Activated CD4-positive, alpha-beta T cell treated with anti-CD3 and anti-CD28 coated beads, Interleukin-2, amount 10 ng/mL, durations not matched to agents 7 days and 5 days (primary cell): ENCODE data around the gene LRRC27. TPM values are rescaled to one million over a fixed set of nuclear protein-coding genes. Genes with fewer than 3 reads are reported as not detected.

ENCODE experiments used
- CTCF ChIA-PET: fragments of 350-600 bp; sonication (Branson Sonifier 250); formaldehyde crosslinking; loops from one replicate; lab custom pipeline; 2021; ENCODE audit warnings: antibody characterized with exemption; lab: Charles Lee
- POLR2A ChIA-PET: fragments of 350-600 bp; sonication (Branson Sonifier 250); formaldehyde crosslinking; loops from one replicate; lab custom pipeline; 2021; ENCODE audit warnings: antibody characterized with exemption; lab: Charles Lee
- DNase-seq: peaks from one replicate; pipeline ENCODE4 v3.0.0-alpha.2; 2020
- H3K27ac Mint-ChIP-seq: one replicate; pipeline ENCODE4 v1.8.0; 2021; ENCODE audit warnings: mild to moderate bottlenecking, moderate library complexity, mixed read lengths
- H3K27me3 Mint-ChIP-seq: one replicate; pipeline ENCODE4 v1.8.0; 2021; ENCODE audit warnings: mixed read lengths
- H3K36me3 Mint-ChIP-seq: one replicate; pipeline ENCODE4 v1.8.0; 2021; ENCODE audit warnings: low read depth, mixed read lengths
- H3K4me1 Mint-ChIP-seq: one replicate; pipeline ENCODE4 v1.8.0; 2021; ENCODE audit warnings: mixed read lengths
- H3K4me3 Mint-ChIP-seq: one replicate; pipeline ENCODE4 v1.8.0; 2021; ENCODE audit warnings: mild to moderate bottlenecking, moderate library complexity, mixed read lengths
- H3K9me3 Mint-ChIP-seq: one replicate; pipeline ENCODE4 v1.8.0; 2021; ENCODE audit warnings: mixed read lengths
- total RNA-seq, 2 experiments: library from RNA; stranded (reverse); gene quantifications; one replicate each; pipeline ENCODE4 v1.2.3, GENCODE V29; 2021

LRRC27 gene
- total RNA-seq, 2 experiments from 2014 or later, result 4.4 to 6.1 TPM

DNA sequence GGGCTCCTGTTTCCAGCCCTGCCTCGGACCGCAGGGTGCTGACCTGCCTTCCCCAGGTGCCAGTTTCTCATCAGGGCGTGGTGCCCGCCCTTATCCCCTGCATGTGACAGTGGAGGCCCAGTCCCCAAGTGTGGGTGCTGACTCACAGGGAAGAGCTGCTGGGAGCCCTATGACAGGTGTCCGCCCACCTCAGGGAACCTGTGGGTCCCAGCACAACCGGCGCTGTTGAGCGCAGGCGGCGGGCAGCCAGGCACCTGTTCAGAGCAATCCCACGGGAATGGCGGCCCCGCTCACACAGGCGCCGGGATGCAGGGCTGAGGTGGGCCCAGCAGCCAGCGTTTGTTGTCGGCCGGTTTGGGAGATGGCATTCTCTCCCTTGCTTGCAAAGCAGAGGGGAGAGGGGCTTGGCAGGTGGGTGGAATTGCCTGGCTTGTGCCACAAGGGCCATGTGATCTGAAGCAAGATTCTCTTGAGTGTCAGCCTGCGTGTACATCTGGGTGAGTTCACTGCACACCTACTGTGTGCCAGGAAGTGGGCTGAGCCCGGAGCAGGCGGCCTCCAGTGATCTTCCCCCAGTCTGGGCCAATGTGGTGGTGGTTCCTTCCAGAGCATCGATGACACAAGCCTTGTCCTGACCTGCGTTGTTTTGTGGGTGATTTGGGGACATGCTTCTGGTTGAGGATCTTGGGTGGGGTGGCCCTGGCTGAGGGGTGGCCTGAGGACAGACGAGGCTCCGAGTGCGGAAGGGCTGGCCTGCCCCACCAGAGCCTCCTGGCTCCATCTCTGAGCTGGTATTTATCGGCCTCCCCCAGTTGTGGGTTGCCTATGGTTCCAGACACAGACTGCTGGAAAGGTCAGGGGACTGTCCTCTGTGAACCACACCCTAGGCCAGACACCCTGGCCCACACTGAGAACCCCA lies 67.4 kb downstream of the LRRC27 start:
- peak overlapping the region; percentile 62 for H3K27ac Mint-ChIP-seq
- no peaks in the 10 kb centered on the region for H3K9me3 Mint-ChIP-seq
- H3K36me3 Mint-ChIP-seq, result no peaks in the 10 kb centered on the region
- ChIA-PET CTCF (interaction anchor here (0.5 to 1.0 kb wide), 2 partner anchors 26 to 35 kb away, joined by 3 read pairs; no protein-coding TSS in a partner anchor), POLR2A (no interaction called here)
- H3K4me1 Mint-ChIP-seq, result peaks cover 10% of the 10 kb centered on the region
- no peaks in the 10 kb centered on the region for H3K27me3 Mint-ChIP-seq
- H3K4me3 Mint-ChIP-seq, result peak overlapping the region; percentile 25
- no peak for DNase-seq

DNA sequence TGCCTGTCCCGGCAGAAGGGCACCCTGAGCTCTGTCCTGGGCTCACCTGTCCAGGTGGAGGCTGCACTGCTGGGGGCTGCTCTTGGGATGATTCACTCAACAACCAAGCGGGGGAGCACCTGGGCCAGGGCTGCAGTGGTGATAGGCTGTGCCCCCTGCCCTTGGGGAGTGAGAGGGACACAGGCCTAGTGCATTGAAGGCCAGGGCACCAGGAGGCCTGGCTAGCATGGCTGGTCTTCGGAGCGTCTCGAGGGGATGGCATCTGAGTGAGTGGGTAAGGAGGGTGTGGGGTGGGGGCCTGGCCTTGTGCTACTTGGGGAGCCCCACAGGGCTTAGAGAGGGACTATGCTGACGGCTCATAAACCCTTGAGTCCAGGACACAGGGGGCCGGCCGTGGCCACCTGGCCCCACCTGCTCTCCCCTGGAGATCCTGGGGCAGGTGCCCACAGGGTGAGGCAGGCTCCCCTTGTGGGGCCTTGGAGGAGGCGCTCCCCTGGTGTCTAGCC lies 68.1 kb downstream of the LRRC27 start:
- CTCF ChIA-PET, result interaction anchor here (0.5 to 1.0 kb wide), 2 partner anchors 26 to 34 kb away, joined by 3 read pairs; no protein-coding TSS in a partner anchor
- Mint-ChIP-seq H3K4me1 (peaks cover 10% of the 10 kb centered on the region), H3K4me3 (no peak overlapping the region), H3K9me3 (no peaks in the 10 kb centered on the region), H3K27ac (no peak overlapping the region), H3K36me3 (no peaks in the 10 kb centered on the region), H3K27me3 (no peaks in the 10 kb centered on the region)
- DNase-seq, result no peak
- POLR2A ChIA-PET, result no interaction called here

DNA sequence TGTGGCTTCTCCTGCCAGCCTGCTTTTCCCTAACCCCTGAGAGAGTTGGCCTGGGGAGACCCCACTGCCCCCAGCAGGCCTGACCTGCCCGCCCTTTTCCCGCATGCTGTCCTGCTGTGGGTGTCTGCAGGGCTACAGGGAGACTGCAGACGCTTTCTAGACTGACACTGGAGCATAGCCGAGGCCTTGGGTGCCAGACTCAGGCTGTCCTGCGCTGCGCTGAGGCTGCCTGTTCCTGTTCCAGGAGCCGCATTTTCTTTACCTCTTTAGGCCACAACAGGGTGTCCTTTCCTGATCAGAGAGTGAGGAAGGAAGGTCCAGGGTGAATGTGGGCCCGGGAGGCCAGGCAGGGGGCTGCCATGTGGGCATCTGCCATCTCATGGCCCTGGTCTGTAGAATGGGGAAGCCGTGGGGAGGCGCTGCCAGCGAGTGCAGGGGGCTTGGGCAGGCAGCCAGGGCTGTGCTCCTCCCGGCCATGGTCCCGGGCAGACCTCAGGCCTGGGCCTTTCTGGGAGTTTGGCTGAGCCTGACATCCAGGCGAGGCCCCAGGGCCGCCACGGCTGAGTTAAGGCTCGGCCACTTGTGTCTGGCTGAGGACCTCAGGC lies 68.7 kb downstream of the LRRC27 start:
- Mint-ChIP-seq H3K4me1 (peaks cover 10% of the 10 kb centered on the region), H3K36me3 (no peaks in the 10 kb centered on the region), H3K4me3 (no peak overlapping the region), H3K27me3 (no peaks in the 10 kb centered on the region), H3K9me3 (no peaks in the 10 kb centered on the region), H3K27ac (no peak overlapping the region)
- DNase-seq, result no peak
- ChIA-PET POLR2A (no interaction called here), CTCF (no interaction called here)

DNA sequence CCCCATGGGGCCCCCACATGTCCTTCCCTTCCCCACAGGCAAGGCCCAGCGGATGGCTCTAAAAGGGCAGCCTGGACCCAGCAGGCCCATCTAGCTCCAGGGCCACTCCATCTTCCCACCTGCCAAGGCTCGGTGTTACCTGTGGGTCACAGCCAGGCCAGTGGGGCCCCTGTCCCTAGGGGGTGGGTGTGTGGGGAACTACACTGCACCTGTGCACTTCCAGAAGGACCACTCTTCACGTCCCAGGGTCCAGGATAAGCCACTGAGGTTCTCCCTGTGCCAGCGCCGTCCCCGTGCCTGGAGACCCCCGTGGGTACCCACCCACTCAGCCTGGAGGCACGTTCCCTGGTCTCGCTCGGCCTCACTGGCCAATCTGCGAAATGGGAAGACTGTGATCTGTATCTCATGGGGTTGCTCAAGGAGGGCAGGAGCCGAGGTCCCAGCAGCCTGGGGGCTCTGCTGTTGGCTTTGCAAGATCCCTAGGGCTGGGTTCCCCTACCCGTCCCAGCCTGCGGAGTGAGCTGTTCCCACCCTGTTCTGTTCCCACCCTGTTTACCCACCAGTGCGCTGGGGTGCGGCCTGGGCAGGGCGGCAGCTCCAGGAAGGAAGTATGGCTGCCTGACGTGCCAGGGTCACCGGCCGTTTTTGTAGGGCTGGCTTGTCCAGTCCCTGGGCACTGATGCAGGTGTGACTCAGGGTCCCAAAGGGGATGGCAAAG lies 69.6 kb downstream of the LRRC27 start:
- CTCF ChIA-PET, result no interaction called here

DNA sequence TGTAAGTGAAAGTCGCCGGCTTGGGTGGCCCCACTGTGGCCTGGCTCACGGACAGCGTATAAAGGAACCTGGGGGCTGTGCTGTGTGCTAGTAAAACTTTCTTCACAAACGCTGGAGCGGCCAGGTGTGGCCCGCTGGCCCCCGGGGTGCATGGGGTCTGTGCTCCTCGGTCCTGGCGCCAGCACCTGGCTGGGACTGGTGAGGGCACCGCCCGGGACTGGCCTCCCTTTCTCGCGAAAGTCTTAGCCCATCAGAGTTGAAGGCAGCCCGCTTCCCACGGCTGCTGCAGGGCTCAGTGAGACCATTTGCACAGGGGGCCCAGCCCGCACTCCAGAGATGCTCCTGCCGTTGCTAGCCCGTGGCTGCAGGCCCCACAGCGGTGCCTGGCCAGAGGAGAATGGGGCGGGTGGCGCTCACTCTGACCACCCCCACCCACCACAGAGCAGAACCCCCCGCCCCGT lies 70.8 kb downstream of the LRRC27 start:
- Mint-ChIP-seq H3K4me3 (no peak overlapping the region), H3K4me1 (peaks cover 11% of the 10 kb centered on the region), H3K36me3 (peaks cover 3% of the 10 kb centered on the region), H3K27me3 (no peaks in the 10 kb centered on the region), H3K27ac (no peak overlapping the region), H3K9me3 (no peaks in the 10 kb centered on the region)
- CTCF ChIA-PET, result no interaction called here
- DNase-seq, result no peak
- POLR2A ChIA-PET, result no interaction called here

More for the DNA sequence above, 69.6 kb downstream of the LRRC27 start:
- H3K27ac Mint-ChIP-seq, result no peak overlapping the region
- H3K36me3 Mint-ChIP-seq, result peaks cover 2% of the 10 kb centered on the region
- no peaks in the 10 kb centered on the region for H3K9me3 Mint-ChIP-seq
- H3K4me3 Mint-ChIP-seq, result no peak overlapping the region
- peaks cover 10% of the 10 kb centered on the region for H3K4me1 Mint-ChIP-seq
- DNase-seq, result no peak
- H3K27me3 Mint-ChIP-seq, result no peaks in the 10 kb centered on the region
- POLR2A ChIA-PET, result no interaction called here

DNA sequence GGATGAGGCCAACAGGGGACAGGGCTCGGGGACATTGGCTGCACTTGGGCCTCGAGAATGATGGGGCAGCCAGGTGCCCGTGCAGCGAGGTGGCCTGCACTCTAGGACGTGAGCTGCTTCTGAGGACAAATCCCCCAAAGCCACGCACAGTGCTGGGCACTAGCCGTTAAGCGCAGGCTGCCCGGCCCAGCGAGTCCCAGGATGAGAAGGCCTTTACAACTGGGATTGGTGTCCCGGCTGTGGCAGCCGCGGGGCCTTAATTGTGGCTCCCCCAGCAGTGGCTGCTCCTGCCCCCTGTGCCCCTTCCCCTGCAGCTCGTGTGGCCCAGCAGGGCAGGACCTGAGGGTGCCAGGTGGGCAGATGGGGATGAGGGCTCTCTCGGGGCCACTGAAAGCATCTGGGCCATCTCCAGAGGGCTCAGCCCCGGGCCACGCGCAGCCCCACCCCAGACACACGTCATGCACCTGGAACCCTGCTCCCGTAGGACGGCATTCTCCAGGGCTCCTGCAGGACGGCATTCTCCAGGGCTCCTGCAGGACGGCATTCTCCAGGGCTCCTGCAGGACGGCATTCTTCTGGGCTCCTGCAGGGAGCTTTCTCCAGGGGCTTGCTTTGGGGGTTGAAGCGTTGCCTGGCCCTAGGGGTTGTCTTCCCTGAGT lies 71.6 kb downstream of the LRRC27 start:
- DNase-seq, result no peak
- Mint-ChIP-seq H3K9me3 (no peaks in the 10 kb centered on the region), H3K36me3 (peaks cover 3% of the 10 kb centered on the region), H3K4me1 (peaks cover 12% of the 10 kb centered on the region), H3K4me3 (no peak overlapping the region), H3K27ac (no peak overlapping the region), H3K27me3 (no peaks in the 10 kb centered on the region)
- ChIA-PET POLR2A (no interaction called here), CTCF (interaction anchor here (1.2 kb wide), 1 partner anchor 10 kb away, joined by 4 read pairs; no protein-coding TSS in a partner anchor)

DNA sequence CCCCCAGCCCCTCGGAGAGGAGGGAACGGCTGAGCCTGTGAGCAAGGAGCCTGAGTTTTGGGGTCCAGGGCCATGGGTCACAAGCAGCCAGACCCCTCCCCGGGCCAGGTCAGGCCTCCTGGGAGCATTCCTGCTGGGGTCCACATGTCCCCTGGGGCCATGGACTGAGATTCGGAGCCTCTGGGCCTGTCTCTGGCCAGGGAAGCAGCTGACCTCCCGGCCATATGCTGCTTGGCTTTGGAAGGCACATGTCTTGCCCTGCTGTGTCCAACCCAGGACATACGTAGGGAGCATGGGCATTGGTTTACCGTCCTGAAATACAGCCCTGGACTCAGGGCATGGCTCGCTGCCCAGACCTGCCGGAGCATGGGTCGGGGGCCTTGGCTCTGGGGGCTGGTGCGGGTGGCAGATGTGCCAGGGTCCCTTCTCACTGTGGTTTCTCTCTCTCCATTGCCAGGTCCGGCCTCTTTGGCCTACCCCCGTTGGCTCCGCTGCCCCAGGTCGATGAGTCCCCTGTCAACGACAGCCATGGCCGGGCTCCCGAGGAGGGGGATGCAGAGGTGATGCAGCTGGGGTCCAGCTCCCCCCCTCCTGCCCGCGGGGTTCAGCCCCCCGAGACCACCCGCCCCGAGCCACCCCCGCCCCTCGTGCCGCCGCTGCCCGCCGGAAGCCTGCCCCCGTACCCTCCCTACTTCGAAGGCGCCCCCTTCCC lies 72.3 kb downstream of the LRRC27 start:
- Mint-ChIP-seq H3K4me3 (no peak overlapping the region), H3K27ac (no peak overlapping the region), H3K27me3 (no peaks in the 10 kb centered on the region), H3K4me1 (peaks cover 12% of the 10 kb centered on the region), H3K9me3 (no peaks in the 10 kb centered on the region), H3K36me3 (peaks cover 3% of the 10 kb centered on the region)
- no peak for DNase-seq
- POLR2A ChIA-PET, result no interaction called here
- CTCF ChIA-PET, result interaction anchor here (1.2 kb wide), 1 partner anchor 11 kb away, joined by 4 read pairs; no protein-coding TSS in a partner anchor

DNA sequence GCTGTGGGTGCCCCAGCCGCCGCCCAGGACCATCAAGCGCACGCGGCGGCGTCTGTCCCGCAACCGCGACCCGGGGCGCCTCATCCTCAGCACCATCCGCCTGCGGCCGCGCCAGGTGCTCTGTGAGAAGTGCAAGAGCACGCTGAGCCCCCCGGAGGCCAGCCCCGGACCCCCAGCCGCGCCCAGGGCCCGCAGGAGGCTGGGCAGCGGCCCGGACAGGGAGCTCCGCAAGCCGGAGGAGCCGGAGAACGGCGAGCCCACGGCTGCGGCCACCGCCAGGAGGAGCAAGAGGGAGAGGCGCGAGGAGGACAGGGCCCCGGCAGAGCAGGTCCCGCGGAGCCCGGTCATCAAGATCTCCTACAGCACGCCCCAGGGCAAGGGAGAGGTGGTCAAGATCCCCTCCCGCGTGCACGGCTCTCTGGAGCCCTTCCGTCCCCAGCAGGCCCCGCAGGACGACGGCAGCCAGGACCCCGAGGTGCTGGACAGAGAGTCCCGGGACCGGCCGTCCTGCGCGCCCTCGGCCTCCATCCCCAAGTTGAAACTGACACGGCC lies 73.0 kb downstream of the LRRC27 start:
- no peaks in the 10 kb centered on the region for H3K27me3 Mint-ChIP-seq
- CTCF ChIA-PET, result no interaction called here
- no peak for DNase-seq
- no peak overlapping the region for H3K4me3 Mint-ChIP-seq
- peaks cover 8% of the 10 kb centered on the region for H3K4me1 Mint-ChIP-seq
- H3K27ac Mint-ChIP-seq, result no peak overlapping the region
- no peaks in the 10 kb centered on the region for H3K9me3 Mint-ChIP-seq
- peaks cover 3% of the 10 kb centered on the region for H3K36me3 Mint-ChIP-seq
- POLR2A ChIA-PET, result no interaction called here

DNA sequence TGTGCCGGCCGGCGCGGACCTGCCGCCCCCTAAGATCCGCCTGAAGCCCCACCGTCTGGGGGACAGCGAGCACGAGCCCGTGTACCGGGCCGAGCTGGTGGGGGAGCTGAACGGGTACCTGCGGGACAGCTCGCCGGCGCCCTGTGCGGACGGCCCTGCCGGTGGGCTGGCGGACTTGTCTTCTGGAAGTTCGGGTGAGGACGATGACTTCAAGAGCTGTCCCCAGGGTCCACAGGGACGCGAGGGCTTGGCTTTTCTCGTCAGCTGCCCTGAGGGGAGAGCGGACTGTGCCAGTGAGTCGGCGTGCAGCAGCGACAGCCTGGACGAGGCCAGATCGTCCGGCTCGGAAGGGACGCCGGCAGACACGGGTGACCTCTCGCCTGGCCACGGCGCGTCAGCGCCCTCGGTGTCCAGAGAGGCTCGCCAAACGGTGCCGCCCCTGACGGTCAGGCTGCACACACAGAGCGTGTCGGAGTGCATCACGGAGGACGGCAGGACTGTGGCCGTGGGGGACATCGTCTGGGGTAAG lies 73.5 kb downstream of the LRRC27 start:
- no peak overlapping the region for H3K4me3 Mint-ChIP-seq
- DNase-seq, result no peak
- POLR2A ChIA-PET, result no interaction called here
- H3K4me1 Mint-ChIP-seq, result peaks cover 8% of the 10 kb centered on the region
- CTCF ChIA-PET, result no interaction called here
- no peaks in the 10 kb centered on the region for H3K9me3 Mint-ChIP-seq
- H3K27me3 Mint-ChIP-seq, result no peaks in the 10 kb centered on the region
- H3K27ac Mint-ChIP-seq, result no peak overlapping the region
- peaks cover 3% of the 10 kb centered on the region for H3K36me3 Mint-ChIP-seq

DNA sequence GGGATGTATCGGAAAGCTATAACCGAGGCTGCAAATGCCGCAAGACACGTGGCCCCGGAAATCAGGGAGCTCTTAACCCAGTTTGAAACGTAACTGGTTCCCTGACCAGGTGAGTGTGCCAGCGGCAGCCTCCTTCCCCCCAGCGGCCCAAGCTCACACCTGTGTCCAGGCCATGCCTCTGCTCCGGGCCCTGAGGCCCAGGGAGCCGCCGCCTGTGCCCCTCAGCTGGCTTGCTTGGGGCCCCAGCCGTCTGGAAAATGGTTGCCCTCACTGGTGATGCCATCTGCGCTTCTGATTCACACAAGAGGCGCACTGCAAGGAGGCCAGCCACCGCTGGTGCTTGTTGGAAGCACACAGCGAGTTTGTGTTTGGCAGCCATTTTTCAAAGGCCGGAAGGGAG lies 74.2 kb downstream of the LRRC27 start:
- no peak for DNase-seq
- POLR2A ChIA-PET, result no interaction called here
- H3K27ac Mint-ChIP-seq, result no peak overlapping the region
- CTCF ChIA-PET, result interaction anchor here (0.8 kb wide), 1 partner anchor 18 kb away, joined by 3 read pairs; no protein-coding TSS in a partner anchor
- H3K9me3 Mint-ChIP-seq, result no peaks in the 10 kb centered on the region
- peaks cover 3% of the 10 kb centered on the region for H3K36me3 Mint-ChIP-seq
- peaks cover 8% of the 10 kb centered on the region for H3K4me1 Mint-ChIP-seq
- H3K27me3 Mint-ChIP-seq, result no peaks in the 10 kb centered on the region
- H3K4me3 Mint-ChIP-seq, result no peak overlapping the region

DNA sequence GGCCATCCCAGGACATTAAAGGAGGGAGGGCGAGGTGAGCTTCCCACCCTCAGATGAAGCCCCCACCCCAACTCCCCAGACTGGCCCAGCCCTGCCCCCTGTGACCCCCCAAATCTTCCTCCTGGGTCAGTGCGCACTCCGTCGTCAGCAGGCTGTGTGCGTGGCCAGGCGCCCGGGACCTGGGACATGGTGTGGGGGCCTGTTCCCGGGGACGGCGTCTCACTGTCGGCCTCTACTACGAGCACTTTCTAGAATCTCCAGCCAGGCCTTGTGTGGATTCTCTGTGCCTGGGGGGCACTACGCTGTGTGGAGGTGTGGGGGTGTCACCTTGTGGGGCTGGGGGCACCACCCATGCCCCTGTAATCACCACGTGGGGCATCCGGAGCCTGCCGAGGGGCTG lies 74.8 kb downstream of the LRRC27 start:
- H3K4me1 Mint-ChIP-seq, result peaks cover 8% of the 10 kb centered on the region
- peaks cover 3% of the 10 kb centered on the region for H3K36me3 Mint-ChIP-seq
- no peaks in the 10 kb centered on the region for H3K27me3 Mint-ChIP-seq
- no peaks in the 10 kb centered on the region for H3K9me3 Mint-ChIP-seq
- ChIA-PET POLR2A (no interaction called here), CTCF (interaction anchor here (0.8 kb wide), 1 partner anchor 17 kb away, joined by 3 read pairs; no protein-coding TSS in a partner anchor)
- no peak for DNase-seq
- H3K27ac Mint-ChIP-seq, result no peak overlapping the region
- no peak overlapping the region for H3K4me3 Mint-ChIP-seq
